Breast epithelium (tissue), 3 donors: ENCODE data around the gene UMPS.

Source experiments
- POLR2A ChIP-seq: fragments of 450-650 bp; IDR thresholded peaks from one replicate; pipeline ENCODE4 v1.6.1; 2016; ENCODE audit warnings: antibody characterized with exemption, mild to moderate bottlenecking, moderate library complexity
- TF ChIP-seq, protein P1 (sequence below), 3 donors: fragments of 450-650 bp; IDR thresholded peaks; one replicate each; pipeline ENCODE4 v1.5.1; 2016 to 2017; ENCODE audit warnings: antibody characterized with exemption in 3 of 3, mild to moderate bottlenecking in 3 of 3, moderate library complexity in 3 of 3

- TF ChIP-seq, protein P1, sequence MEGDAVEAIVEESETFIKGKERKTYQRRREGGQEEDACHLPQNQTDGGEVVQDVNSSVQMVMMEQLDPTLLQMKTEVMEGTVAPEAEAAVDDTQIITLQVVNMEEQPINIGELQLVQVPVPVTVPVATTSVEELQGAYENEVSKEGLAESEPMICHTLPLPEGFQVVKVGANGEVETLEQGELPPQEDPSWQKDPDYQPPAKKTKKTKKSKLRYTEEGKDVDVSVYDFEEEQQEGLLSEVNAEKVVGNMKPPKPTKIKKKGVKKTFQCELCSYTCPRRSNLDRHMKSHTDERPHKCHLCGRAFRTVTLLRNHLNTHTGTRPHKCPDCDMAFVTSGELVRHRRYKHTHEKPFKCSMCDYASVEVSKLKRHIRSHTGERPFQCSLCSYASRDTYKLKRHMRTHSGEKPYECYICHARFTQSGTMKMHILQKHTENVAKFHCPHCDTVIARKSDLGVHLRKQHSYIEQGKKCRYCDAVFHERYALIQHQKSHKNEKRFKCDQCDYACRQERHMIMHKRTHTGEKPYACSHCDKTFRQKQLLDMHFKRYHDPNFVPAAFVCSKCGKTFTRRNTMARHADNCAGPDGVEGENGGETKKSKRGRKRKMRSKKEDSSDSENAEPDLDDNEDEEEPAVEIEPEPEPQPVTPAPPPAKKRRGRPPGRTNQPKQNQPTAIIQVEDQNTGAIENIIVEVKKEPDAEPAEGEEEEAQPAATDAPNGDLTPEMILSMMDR (IDR thresholded peaks at IDR 0.05) = no peak
- no peak for TF ChIP-seq POLR2A
Observed at GRCh38 chr3:124714223-124714853, 15.9 kb upstream of the UMPS start.
